HCT116 (cell line): ENCODE results near the gene UACA. TPM values are rescaled to one million over a fixed set of nuclear protein-coding genes. Genes with fewer than 3 reads are reported as not detected.
A peak's percentile ranks its signal among the peaks of the same experiment; 100 is the strongest.

Source experiments
- ATAC-seq: fragments of 200-7000 bp; cut with Tn5 transposase; 2 replicates; pipeline ENCODE4 v1.9.1; 2020; ENCODE audit warnings: mild to moderate bottlenecking, moderate library complexity
- BruUV-seq: library from RNA; stranded (reverse); fragments of 400-500 nt; replicated peaks from 2 replicates; lab custom pipeline; 2021; lab: Mats Ljungman, UMichigan
- CTCF ChIA-PET: fragments of 300-600 bp; sonication (Branson Sonifier 250); formaldehyde crosslinking; loops from one replicate; lab custom pipeline; 2021; ENCODE audit warnings: antibody characterized with exemption; lab: Charles Lee
- POLR2A ChIA-PET: fragments of 300-600, 350-600 bp; sonication (Branson Sonifier 250); formaldehyde crosslinking; loops from one replicate; lab custom pipeline; 2021; ENCODE audit warnings: antibody characterized with exemption; lab: Charles Lee
- RAD21 ChIA-PET, 2 experiments: fragments of 300-600 bp; sonication (Branson Sonifier 250); formaldehyde crosslinking; loops; one replicate each; lab custom pipeline; 2023; ENCODE audit warnings: low total read pairs in 2 of 2; ENCODE audit not compliant: uncharacterized antibody in 2 of 2, unreplicated experiment in 2 of 2, low non-redundant PET in 1 of 2; lab: Charles Lee
- DNase-seq: peaks from one replicate; pipeline ENCODE4 v3.0.0-alpha.2; 2010; ENCODE audit warnings: low read depth, low spot score
- H2AFZ ChIP-seq: fragments of 200-600 bp; shearing (Covaris generic), sonication (generic); 2 replicates; pipeline ENCODE4 v1.6.1; 2017; ENCODE audit warnings: low read depth, mixed run types, mixed read lengths, antibody characterized with exemption, low read length; ENCODE audit not compliant: poor library complexity, severe bottlenecking
- H3K27ac ChIP-seq: 2 replicates; pipeline ENCODE4 v1.5.1; 2012; ENCODE audit warnings: low read depth, low read length
- H3K27me3 ChIP-seq: fragments of 200-600 bp; sonication (generic); 2 replicates; pipeline ENCODE4 v1.6.1; 2016; ENCODE audit warnings: mixed run types, low read length, mixed read lengths; ENCODE audit not compliant: insufficient read depth
- H3K36me3 ChIP-seq, 2 experiments: fragments of 200-500 bp in 1 of 2; fragments of 200-600 bp in 1 of 2; sonication (Bioruptor generic) in 1 of 2; sonication (generic) in 1 of 2; 2 replicates each; pipeline versions ENCODE4 v1.5.1 to v1.6.1; 2014 to 2016; ENCODE audit warnings: low read length in 2 of 2, inconsistent platforms in 1 of 2, mixed read lengths in 1 of 2, mixed run types in 1 of 2; ENCODE audit not compliant: insufficient read depth in 2 of 2, control insufficient read depth in 1 of 2
- H3K4me1 ChIP-seq, 2 experiments: fragments of 200-600 bp in 1 of 2; sonication (generic) in 1 of 2; 2 replicates each; pipeline versions ENCODE4 v1.5.1 to v1.6.1; 2012 to 2017; ENCODE audit warnings: low read length in 2 of 2, inconsistent platforms in 1 of 2, mild to moderate bottlenecking in 1 of 2, mixed read lengths in 1 of 2, mixed run types in 1 of 2, moderate library complexity in 1 of 2; ENCODE audit not compliant: insufficient read depth in 2 of 2, control insufficient read depth in 1 of 2
- H3K4me2 ChIP-seq: fragments of 200-600 bp; sonication (generic); 2 replicates; pipeline ENCODE4 v1.6.1; 2017; ENCODE audit warnings: mixed run types, low read length, mixed read lengths
- H3K4me3 ChIP-seq, 2 experiments: fragments of 200-600 bp in 1 of 2; sonication (generic) in 1 of 2; replicated peaks in 1 of 2; 2 replicates each; pipeline ENCODE4 v1.5.1; 2011 to 2016; ENCODE audit warnings: low read length in 2 of 2, control low read depth in 1 of 2, low read depth in 1 of 2, mild to moderate bottlenecking in 1 of 2, mixed read lengths in 1 of 2, mixed run types in 1 of 2
- H3K79me2 ChIP-seq: fragments of 200-600 bp; sonication (generic); 2 replicates; pipeline ENCODE4 v1.6.1; 2017; ENCODE audit warnings: mild to moderate bottlenecking, mixed run types, low read length, moderate library complexity, mixed read lengths; ENCODE audit not compliant: insufficient read depth
- H3K9ac ChIP-seq: fragments of 200-600 bp; sonication (generic); 2 replicates; pipeline ENCODE4 v1.6.1; 2016; ENCODE audit warnings: low read length, mixed read lengths
- H3K9me2 ChIP-seq: fragments of 200-600 bp; sonication (generic), shearing (Covaris generic); 2 replicates; pipeline ENCODE4 v1.6.1; 2017; ENCODE audit warnings: mixed run types, mild to moderate bottlenecking, moderate library complexity; ENCODE audit not compliant: insufficient read depth
- H3K9me3 ChIP-seq, 2 experiments: fragments of 200-500 bp in 1 of 2; fragments of 200-600 bp in 1 of 2; sonication (Bioruptor generic) in 1 of 2; sonication (generic) in 1 of 2; 2 replicates each; pipeline ENCODE4 v1.6.1; 2014 to 2017; ENCODE audit warnings: low read length in 2 of 2, mixed read lengths in 2 of 2, inconsistent platforms in 1 of 2, low read depth in 1 of 2, mild to moderate bottlenecking in 1 of 2, mixed run types in 1 of 2, moderate library complexity in 1 of 2; ENCODE audit not compliant: control insufficient read depth in 1 of 2, insufficient read depth in 1 of 2
- H4K20me1 ChIP-seq: fragments of 200-600 bp; sonication (generic), shearing (Covaris generic); 2 replicates; pipeline ENCODE4 v1.6.1; 2017; ENCODE audit warnings: mixed run types, mild to moderate bottlenecking, moderate library complexity; ENCODE audit not compliant: insufficient read depth
- EGR1 ChIP-seq: IDR thresholded peaks from 2 replicates; pipeline ENCODE4 v1.6.1; 2012; ENCODE audit warnings: low read depth
- ELF1 ChIP-seq: IDR thresholded peaks from 2 replicates; pipeline ENCODE4 v1.6.1; 2012; ENCODE audit warnings: low read depth, borderline replicate concordance
- EZH2phosphoT487 ChIP-seq: fragments of 200-600 bp; IDR thresholded peaks from 2 replicates; pipeline ENCODE4 v1.6.1; 2018; ENCODE audit warnings: antibody characterized with exemption, borderline replicate concordance
- MAX ChIP-seq: IDR thresholded peaks from 2 replicates; pipeline ENCODE4 v1.6.1; 2012
- POLR2A ChIP-seq: IDR thresholded peaks from 2 replicates; pipeline ENCODE4 v1.7.0; 2011; ENCODE audit warnings: borderline replicate concordance; ENCODE audit not compliant: insufficient read depth, insufficient read length; ENCODE audit errors: extremely low read depth
- POLR2AphosphoS5 ChIP-seq: IDR thresholded peaks from 2 replicates; pipeline ENCODE4 v1.6.1; 2011; ENCODE audit warnings: mild to moderate bottlenecking, low read depth, low read length, moderate library complexity
- REST ChIP-seq: IDR thresholded peaks from 2 replicates; pipeline ENCODE4 v1.6.1; 2012; ENCODE audit warnings: low read depth
- SIN3A ChIP-seq: IDR thresholded peaks from 2 replicates; pipeline ENCODE4 v1.6.1; 2012; ENCODE audit warnings: low read depth
- SP1 ChIP-seq: IDR thresholded peaks from 2 replicates; pipeline ENCODE4 v1.6.1; 2012; ENCODE audit warnings: low read depth
- SRF ChIP-seq: IDR thresholded peaks from 2 replicates; pipeline ENCODE4 v1.6.1; 2012; ENCODE audit warnings: low read depth
- ZFX ChIP-seq: fragments of 450-650 bp; IDR thresholded peaks from 2 replicates; pipeline ENCODE4 v1.6.1; 2017
- ZNF274 ChIP-seq: fragments of 200-500 bp; sonication (Bioruptor generic); IDR thresholded peaks from 2 replicates; pipeline ENCODE4 v1.6.1; 2014; ENCODE audit warnings: mild to moderate bottlenecking, low read depth, low read length, inconsistent platforms
- intact Hi-C: fragments of 100-400 bp; cut with micrococcal nuclease; formaldehyde crosslinking; loops from 2 replicates; pipeline ENCODE4 v1.10.0; 2022
- total RNA-seq: library from RNA; stranded (reverse); gene quantifications from one replicate; pipeline ENCODE4 v1.2.1, GENCODE V29; 2021; ENCODE audit not compliant: unreplicated experiment
- TF ChIP-seq, protein P1 (sequence below): IDR thresholded peaks from 2 replicates; pipeline ENCODE4 v1.6.1; 2011; ENCODE audit warnings: mild to moderate bottlenecking, low read length, moderate library complexity; ENCODE audit not compliant: insufficient replicate concordance; ENCODE audit errors: extremely low read depth

The UACA gene
- total RNA-seq, 1 experiment from 2014 or later = 47.4 TPM

DNA sequence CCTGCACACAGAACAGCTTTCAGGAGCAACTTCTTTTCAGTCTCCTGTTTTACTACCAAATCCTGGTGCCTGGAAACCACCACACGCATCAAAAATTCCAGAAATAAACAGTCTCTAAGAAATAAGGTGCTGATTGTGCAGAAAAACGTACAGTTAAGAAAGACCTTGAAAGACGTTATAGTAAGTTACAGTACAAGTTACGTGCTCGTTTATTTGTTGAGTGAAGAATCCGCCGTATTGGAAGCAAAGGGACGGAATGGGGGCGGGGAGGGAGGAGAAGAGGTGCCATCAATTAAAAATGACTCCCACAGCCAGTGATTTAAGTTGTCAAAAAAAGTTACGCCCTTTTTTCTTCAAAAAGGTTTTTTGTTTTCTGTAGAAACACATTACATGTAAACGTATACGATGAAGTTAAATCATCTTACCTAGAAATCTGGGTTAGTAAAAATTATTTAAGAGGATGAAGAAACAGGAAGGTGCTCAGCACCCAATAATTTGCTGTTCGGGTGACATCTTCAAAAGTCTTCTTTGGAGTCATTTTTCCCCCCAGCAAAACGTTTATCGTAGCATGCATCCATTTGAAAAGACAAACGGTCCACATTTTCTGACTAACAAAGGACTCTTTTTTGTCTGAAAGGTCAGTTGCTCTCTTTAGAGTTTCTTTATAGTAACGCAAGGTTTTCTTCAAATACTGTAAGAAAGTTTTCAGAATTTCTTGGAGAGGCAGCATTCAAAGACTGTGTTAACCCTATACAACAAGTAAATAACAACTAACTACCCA is 782 bp upstream of the UACA start (continued):
- TF ChIP-seq REST (no peak), MAX (no peak), POLR2AphosphoS5 (no peak), ZNF274 (no peak)

GRCh38 chr15:70762469-70763119 is 764 bp downstream of the UACA start:
- Histone ChIP-seq H4K20me1 (no peaks in the 10 kb centered on the region), H3K27ac (peak overlapping the region; percentile 88), H3K4me3 (peak overlapping the region; percentile 81 to 92), H3K9me3 (no peaks in the 10 kb centered on the region), H3K9ac (peak overlapping the region; percentile 91), H3K4me2 (peak overlapping the region; percentile 73), H2AFZ (no peak overlapping the region), H3K79me2 (peaks cover 45% of the 10 kb centered on the region), H3K36me3 (no peaks in the 10 kb centered on the region), H3K27me3 (no peaks in the 10 kb centered on the region), H3K4me1 (peaks cover 14 to 25% of the 10 kb centered on the region in 2 experiments), H3K9me2 (no peaks in the 10 kb centered on the region)
- ChIA-PET RAD21 (no interaction called here), CTCF (no interaction called here), POLR2A (no interaction called here)
- BruUV-seq = no TSS peak
- intact Hi-C loops = loop anchor here (5.0 kb wide), 1 partner anchor 50 kb away; no protein-coding TSS in a partner anchor
- DNase-seq = peak; percentile 8
- ATAC-seq = peak; percentile 41
- TF ChIP-seq SIN3A (no peak; the same call in 1 of the 2 replicates), ELF1 (no peak), EZH2phosphoT487 (no peak), EGR1 (no peak), REST (no peak), MAX (no peak), SP1 (no peak), POLR2A (no peak), ZFX (no peak), SRF (no peak)
- TF ChIP-seq, protein P1, sequence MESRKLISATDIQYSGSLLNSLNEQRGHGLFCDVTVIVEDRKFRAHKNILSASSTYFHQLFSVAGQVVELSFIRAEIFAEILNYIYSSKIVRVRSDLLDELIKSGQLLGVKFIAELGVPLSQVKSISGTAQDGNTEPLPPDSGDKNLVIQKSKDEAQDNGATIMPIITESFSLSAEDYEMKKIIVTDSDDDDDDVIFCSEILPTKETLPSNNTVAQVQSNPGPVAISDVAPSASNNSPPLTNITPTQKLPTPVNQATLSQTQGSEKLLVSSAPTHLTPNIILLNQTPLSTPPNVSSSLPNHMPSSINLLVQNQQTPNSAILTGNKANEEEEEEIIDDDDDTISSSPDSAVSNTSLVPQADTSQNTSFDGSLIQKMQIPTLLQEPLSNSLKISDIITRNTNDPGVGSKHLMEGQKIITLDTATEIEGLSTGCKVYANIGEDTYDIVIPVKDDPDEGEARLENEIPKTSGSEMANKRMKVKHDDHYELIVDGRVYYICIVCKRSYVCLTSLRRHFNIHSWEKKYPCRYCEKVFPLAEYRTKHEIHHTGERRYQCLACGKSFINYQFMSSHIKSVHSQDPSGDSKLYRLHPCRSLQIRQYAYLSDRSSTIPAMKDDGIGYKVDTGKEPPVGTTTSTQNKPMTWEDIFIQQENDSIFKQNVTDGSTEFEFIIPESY = no peak
